GM23338 (cell line): Measurements from ENCODE around the gene PRDM11. TPM values are rescaled to one million over a fixed set of nuclear protein-coding genes. Genes with fewer than 3 reads are reported as not detected.

ENCODE experiments used
- ATAC-seq: fragments of 200-7000 bp; cut with Tn5 transposase; 3 replicates; pipeline ENCODE4 v1.9.1; 2020
- DNase-seq: peaks from one replicate; pipeline ENCODE4 v3.0.0-alpha.2; 2015; ENCODE audit warnings: low spot score
- H2AFZ ChIP-seq: fragments of 200-600 bp; sonication (generic); 2 replicates; pipeline ENCODE4 v1.8.0; 2016; ENCODE audit warnings: antibody characterized with exemption, mild to moderate bottlenecking, moderate library complexity
- H3F3A ChIP-seq: fragments of 200-600 bp; sonication (generic); replicated peaks from 2 replicates; pipeline ENCODE4 v1.8.0; 2017; ENCODE audit warnings: antibody characterized with exemption, mixed run types, low read depth
- H3K27ac ChIP-seq: fragments of 200-600 bp; sonication (generic); 2 replicates; pipeline ENCODE4 v1.6.1; 2016; ENCODE audit warnings: low read depth
- H3K27me3 ChIP-seq: fragments of 200-600 bp; sonication (generic); 2 replicates; pipeline ENCODE4 v1.8.0; 2016; ENCODE audit warnings: mild to moderate bottlenecking, mixed run types, moderate library complexity; ENCODE audit not compliant: insufficient read depth
- H3K36me3 ChIP-seq: fragments of 200-600 bp; sonication (generic); 2 replicates; pipeline ENCODE4 v1.8.0; 2016; ENCODE audit warnings: mild to moderate bottlenecking; ENCODE audit not compliant: insufficient read depth
- H3K4me1 ChIP-seq: fragments of 200-600 bp; sonication (generic); 2 replicates; pipeline ENCODE4 v1.8.0; 2016; ENCODE audit warnings: mild to moderate bottlenecking, moderate library complexity; ENCODE audit not compliant: insufficient read depth
- H3K4me2 ChIP-seq: fragments of 200-600 bp; sonication (generic); 2 replicates; pipeline ENCODE4 v1.7.1; 2017; ENCODE audit warnings: mixed run types
- H3K4me3 ChIP-seq: fragments of 200-600 bp; sonication (generic); 2 replicates; pipeline ENCODE4 v1.6.1; 2016; ENCODE audit warnings: mixed run types
- H3K79me2 ChIP-seq: fragments of 200-600 bp; sonication (generic); replicated peaks from 2 replicates; pipeline ENCODE4 v1.8.0; 2017; ENCODE audit warnings: mild to moderate bottlenecking; ENCODE audit not compliant: insufficient read depth
- H3K9me2 ChIP-seq: fragments of 200-600 bp; sonication (generic); 2 replicates; pipeline ENCODE4 v1.8.0; 2017; ENCODE audit not compliant: insufficient read depth
- H4K20me1 ChIP-seq: fragments of 200-600 bp; sonication (generic); replicated peaks from 2 replicates; pipeline ENCODE4 v1.8.0; 2017; ENCODE audit warnings: mild to moderate bottlenecking; ENCODE audit not compliant: insufficient read depth
- H3K27ac Mint-ChIP-seq: 2 replicates; pipeline ENCODE4 v1.8.0; 2020; ENCODE audit warnings: inconsistent platforms, mild to moderate bottlenecking, moderate library complexity, mixed read lengths
- H3K27me3 Mint-ChIP-seq: 3 replicates; pipeline ENCODE4 v1.8.0; 2022; ENCODE audit warnings: low read depth, mild to moderate bottlenecking, moderate library complexity, mixed read lengths, inconsistent platforms; ENCODE audit not compliant: insufficient read depth, poor library complexity
- H3K36me3 Mint-ChIP-seq: 3 replicates; pipeline ENCODE4 v1.8.0; 2021; ENCODE audit warnings: low read depth, mild to moderate bottlenecking, inconsistent platforms, moderate library complexity, mixed read lengths
- H3K4me1 Mint-ChIP-seq: 3 replicates; pipeline ENCODE4 v1.8.0; 2020; ENCODE audit warnings: mild to moderate bottlenecking, inconsistent platforms, mixed read lengths
- H3K4me3 Mint-ChIP-seq: 3 replicates; pipeline ENCODE4 v1.8.0; 2021; ENCODE audit warnings: moderate library complexity, mild to moderate bottlenecking, inconsistent platforms, mixed read lengths
- H3K9me3 Mint-ChIP-seq: 3 replicates; pipeline ENCODE4 v1.8.0; 2020; ENCODE audit warnings: moderate library complexity, mild to moderate bottlenecking, inconsistent platforms, mixed read lengths
- CREB1 ChIP-seq: fragments of 250-450 bp; sonication (Bioruptor Pico); IDR thresholded peaks from 2 replicates; pipeline ENCODE4 v1.5.0; 2020; ENCODE audit warnings: low read depth, mild to moderate bottlenecking, moderate library complexity
- EZH2 ChIP-seq: fragments of 200-600 bp; sonication (generic); IDR thresholded peaks from one replicate; pipeline ENCODE4 v1.8.0; 2017; ENCODE audit warnings: antibody characterized with exemption, mild to moderate bottlenecking, low read depth; ENCODE audit not compliant: unreplicated experiment
- EZH2phosphoT487 ChIP-seq: fragments of 200-600 bp; sonication (generic); IDR thresholded peaks from one replicate; pipeline ENCODE4 v1.8.1; 2018; ENCODE audit warnings: antibody characterized with exemption; ENCODE audit not compliant: unreplicated experiment
- JUNB ChIP-seq: IDR thresholded peaks from one replicate; pipeline ENCODE4 v1.6.1; 2016; ENCODE audit warnings: antibody characterized with exemption; ENCODE audit not compliant: unreplicated experiment
- NANOG ChIP-seq: IDR thresholded peaks from 2 replicates; pipeline ENCODE4 v1.6.1; 2016; ENCODE audit warnings: antibody characterized with exemption, borderline replicate concordance
- POLR2AphosphoS5 ChIP-seq: IDR thresholded peaks from 2 replicates; pipeline ENCODE4 v1.6.1; 2016; ENCODE audit warnings: antibody characterized with exemption, low read depth
- STAT1 ChIP-seq: IDR thresholded peaks from one replicate; pipeline ENCODE4 v1.6.1; 2016; ENCODE audit warnings: antibody characterized with exemption; ENCODE audit not compliant: unreplicated experiment
- ZNF114 ChIP-seq: fragments of 250-450 bp; sonication (Bioruptor Pico); IDR thresholded peaks from 2 replicates; pipeline ENCODE4 v1.5.0; 2020; ENCODE audit warnings: mild to moderate bottlenecking, moderate library complexity
- ZNF331 ChIP-seq: fragments of 250-450 bp; sonication (Bioruptor Pico); IDR thresholded peaks from 2 replicates; pipeline ENCODE4 v1.5.0; 2020; ENCODE audit warnings: low read depth, mild to moderate bottlenecking, moderate library complexity
- polyA plus RNA-seq: library from polyadenylated mRNA; unstranded; fragments of >200 nt; fragmentation: Nextera tagmentation; extraction: Ambion mirVana; gene quantifications from 2 replicates; pipeline ENCODE4 v1.2.1, GENCODE V29; 2016
- total RNA-seq: library from RNA; depleted of rRNA; stranded (reverse); fragments of >200 nt; shearing (Covaris generic); gene quantifications from 2 replicates; pipeline ENCODE4 v1.2.3, GENCODE V29; 2014
- TF ChIP-seq, protein P1 (sequence below): IDR thresholded peaks from one replicate; pipeline ENCODE4 v1.6.1; 2018; ENCODE audit warnings: antibody characterized with exemption; ENCODE audit not compliant: unreplicated experiment
- TF ChIP-seq, protein P2 (sequence below), 2 experiments: fragments of 200-600 bp in 1 of 2; sonication (generic) in 1 of 2; conservative IDR thresholded peaks; 2 replicates each; pipeline versions ENCODE4 v1.5.1 to v1.6.1; 2016 to 2017; ENCODE audit warnings: antibody characterized with exemption in 2 of 2, low read depth in 2 of 2, mild to moderate bottlenecking in 2 of 2, moderate library complexity in 1 of 2
- TF ChIP-seq, protein P3 (sequence below): IDR thresholded peaks from 2 replicates; pipeline ENCODE4 v1.6.1; 2016; ENCODE audit warnings: antibody characterized with exemption
- TF ChIP-seq, protein P4 (sequence below): fragments of 250-450 bp; sonication (Bioruptor Pico); IDR thresholded peaks from 2 replicates; pipeline ENCODE4 v1.5.0; 2020; ENCODE audit warnings: mild to moderate bottlenecking, moderate library complexity

PRDM11 gene
- total and polyA plus RNA-seq, 2 experiments from 2014 or later, result 0.97 to 10.4 TPM

DNA sequence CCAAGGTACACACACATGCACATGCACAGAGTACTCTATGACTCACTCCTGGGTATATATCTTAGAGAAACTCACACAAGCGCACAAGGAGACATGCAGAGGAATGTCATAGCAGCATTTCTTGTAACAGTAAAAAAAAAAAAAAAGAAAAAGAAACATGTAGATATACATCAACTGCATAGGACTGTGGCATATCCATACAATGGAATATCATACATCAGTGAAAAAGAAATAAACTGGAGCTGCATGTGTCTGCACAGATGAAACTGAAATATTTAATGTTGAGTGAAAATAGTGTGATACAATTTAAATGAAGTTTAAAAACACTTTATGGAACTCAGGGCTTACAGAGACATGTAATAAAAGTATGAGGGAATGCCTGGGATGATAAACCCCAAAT, 93.3 kb downstream of the PRDM11 start:
- no peak overlapping the region for H3K4me2 ChIP-seq
- H3K79me2 ChIP-seq, result no peaks in the 10 kb centered on the region
- DNase-seq (no peak), ATAC-seq (no peak)
- Mint-ChIP-seq H3K9me3 (peaks cover 4% of the 10 kb centered on the region; the same call in 2 of the 3 replicates), H3K27ac (no peak overlapping the region), H3K4me1 (no peaks in the 10 kb centered on the region; the same call in 2 of the 3 replicates), H3K27me3 (peaks cover 2% of the 10 kb centered on the region), H3K4me3 (no peak overlapping the region), H3K36me3 (no peaks in the 10 kb centered on the region)
- H2AFZ ChIP-seq, result no peak overlapping the region
- no peak overlapping the region for H3K27ac ChIP-seq
- no peaks in the 10 kb centered on the region for H3K36me3 ChIP-seq
- no peaks in the 10 kb centered on the region; the same call in 1 of the 2 replicates for H4K20me1 ChIP-seq
- H3K27me3 ChIP-seq, result no peaks in the 10 kb centered on the region
- H3K9me2 ChIP-seq, result no peaks in the 10 kb centered on the region
- no peak overlapping the region for H3K4me3 ChIP-seq
- no peaks in the 10 kb centered on the region for H3K4me1 ChIP-seq
- TF ChIP-seq, protein P1, sequence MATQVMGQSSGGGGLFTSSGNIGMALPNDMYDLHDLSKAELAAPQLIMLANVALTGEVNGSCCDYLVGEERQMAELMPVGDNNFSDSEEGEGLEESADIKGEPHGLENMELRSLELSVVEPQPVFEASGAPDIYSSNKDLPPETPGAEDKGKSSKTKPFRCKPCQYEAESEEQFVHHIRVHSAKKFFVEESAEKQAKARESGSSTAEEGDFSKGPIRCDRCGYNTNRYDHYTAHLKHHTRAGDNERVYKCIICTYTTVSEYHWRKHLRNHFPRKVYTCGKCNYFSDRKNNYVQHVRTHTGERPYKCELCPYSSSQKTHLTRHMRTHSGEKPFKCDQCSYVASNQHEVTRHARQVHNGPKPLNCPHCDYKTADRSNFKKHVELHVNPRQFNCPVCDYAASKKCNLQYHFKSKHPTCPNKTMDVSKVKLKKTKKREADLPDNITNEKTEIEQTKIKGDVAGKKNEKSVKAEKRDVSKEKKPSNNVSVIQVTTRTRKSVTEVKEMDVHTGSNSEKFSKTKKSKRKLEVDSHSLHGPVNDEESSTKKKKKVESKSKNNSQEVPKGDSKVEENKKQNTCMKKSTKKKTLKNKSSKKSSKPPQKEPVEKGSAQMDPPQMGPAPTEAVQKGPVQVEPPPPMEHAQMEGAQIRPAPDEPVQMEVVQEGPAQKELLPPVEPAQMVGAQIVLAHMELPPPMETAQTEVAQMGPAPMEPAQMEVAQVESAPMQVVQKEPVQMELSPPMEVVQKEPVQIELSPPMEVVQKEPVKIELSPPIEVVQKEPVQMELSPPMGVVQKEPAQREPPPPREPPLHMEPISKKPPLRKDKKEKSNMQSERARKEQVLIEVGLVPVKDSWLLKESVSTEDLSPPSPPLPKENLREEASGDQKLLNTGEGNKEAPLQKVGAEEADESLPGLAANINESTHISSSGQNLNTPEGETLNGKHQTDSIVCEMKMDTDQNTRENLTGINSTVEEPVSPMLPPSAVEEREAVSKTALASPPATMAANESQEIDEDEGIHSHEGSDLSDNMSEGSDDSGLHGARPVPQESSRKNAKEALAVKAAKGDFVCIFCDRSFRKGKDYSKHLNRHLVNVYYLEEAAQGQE, result no peak
- no peak for TF ChIP-seq JUNB
- no peak for TF ChIP-seq STAT1
- TF ChIP-seq, protein P2, sequence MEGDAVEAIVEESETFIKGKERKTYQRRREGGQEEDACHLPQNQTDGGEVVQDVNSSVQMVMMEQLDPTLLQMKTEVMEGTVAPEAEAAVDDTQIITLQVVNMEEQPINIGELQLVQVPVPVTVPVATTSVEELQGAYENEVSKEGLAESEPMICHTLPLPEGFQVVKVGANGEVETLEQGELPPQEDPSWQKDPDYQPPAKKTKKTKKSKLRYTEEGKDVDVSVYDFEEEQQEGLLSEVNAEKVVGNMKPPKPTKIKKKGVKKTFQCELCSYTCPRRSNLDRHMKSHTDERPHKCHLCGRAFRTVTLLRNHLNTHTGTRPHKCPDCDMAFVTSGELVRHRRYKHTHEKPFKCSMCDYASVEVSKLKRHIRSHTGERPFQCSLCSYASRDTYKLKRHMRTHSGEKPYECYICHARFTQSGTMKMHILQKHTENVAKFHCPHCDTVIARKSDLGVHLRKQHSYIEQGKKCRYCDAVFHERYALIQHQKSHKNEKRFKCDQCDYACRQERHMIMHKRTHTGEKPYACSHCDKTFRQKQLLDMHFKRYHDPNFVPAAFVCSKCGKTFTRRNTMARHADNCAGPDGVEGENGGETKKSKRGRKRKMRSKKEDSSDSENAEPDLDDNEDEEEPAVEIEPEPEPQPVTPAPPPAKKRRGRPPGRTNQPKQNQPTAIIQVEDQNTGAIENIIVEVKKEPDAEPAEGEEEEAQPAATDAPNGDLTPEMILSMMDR (conservative IDR thresholded peaks at IDR 0.05; ENCODE audit: low read depth in 2 of 2), result no peak
- TF ChIP-seq, protein P3, sequence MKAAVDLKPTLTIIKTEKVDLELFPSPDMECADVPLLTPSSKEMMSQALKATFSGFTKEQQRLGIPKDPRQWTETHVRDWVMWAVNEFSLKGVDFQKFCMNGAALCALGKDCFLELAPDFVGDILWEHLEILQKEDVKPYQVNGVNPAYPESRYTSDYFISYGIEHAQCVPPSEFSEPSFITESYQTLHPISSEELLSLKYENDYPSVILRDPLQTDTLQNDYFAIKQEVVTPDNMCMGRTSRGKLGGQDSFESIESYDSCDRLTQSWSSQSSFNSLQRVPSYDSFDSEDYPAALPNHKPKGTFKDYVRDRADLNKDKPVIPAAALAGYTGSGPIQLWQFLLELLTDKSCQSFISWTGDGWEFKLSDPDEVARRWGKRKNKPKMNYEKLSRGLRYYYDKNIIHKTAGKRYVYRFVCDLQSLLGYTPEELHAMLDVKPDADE, result no peak
- no peak for TF ChIP-seq EZH2phosphoT487
- no peak for TF ChIP-seq NANOG
- TF ChIP-seq POLR2AphosphoS5, result no peak
- TF ChIP-seq ZNF331 (CRISPR knock-in tag), result no peak
- TF ChIP-seq EZH2, result no peak
- no peak for TF ChIP-seq ZNF114 (CRISPR knock-in tag)
- TF ChIP-seq, protein P4, sequence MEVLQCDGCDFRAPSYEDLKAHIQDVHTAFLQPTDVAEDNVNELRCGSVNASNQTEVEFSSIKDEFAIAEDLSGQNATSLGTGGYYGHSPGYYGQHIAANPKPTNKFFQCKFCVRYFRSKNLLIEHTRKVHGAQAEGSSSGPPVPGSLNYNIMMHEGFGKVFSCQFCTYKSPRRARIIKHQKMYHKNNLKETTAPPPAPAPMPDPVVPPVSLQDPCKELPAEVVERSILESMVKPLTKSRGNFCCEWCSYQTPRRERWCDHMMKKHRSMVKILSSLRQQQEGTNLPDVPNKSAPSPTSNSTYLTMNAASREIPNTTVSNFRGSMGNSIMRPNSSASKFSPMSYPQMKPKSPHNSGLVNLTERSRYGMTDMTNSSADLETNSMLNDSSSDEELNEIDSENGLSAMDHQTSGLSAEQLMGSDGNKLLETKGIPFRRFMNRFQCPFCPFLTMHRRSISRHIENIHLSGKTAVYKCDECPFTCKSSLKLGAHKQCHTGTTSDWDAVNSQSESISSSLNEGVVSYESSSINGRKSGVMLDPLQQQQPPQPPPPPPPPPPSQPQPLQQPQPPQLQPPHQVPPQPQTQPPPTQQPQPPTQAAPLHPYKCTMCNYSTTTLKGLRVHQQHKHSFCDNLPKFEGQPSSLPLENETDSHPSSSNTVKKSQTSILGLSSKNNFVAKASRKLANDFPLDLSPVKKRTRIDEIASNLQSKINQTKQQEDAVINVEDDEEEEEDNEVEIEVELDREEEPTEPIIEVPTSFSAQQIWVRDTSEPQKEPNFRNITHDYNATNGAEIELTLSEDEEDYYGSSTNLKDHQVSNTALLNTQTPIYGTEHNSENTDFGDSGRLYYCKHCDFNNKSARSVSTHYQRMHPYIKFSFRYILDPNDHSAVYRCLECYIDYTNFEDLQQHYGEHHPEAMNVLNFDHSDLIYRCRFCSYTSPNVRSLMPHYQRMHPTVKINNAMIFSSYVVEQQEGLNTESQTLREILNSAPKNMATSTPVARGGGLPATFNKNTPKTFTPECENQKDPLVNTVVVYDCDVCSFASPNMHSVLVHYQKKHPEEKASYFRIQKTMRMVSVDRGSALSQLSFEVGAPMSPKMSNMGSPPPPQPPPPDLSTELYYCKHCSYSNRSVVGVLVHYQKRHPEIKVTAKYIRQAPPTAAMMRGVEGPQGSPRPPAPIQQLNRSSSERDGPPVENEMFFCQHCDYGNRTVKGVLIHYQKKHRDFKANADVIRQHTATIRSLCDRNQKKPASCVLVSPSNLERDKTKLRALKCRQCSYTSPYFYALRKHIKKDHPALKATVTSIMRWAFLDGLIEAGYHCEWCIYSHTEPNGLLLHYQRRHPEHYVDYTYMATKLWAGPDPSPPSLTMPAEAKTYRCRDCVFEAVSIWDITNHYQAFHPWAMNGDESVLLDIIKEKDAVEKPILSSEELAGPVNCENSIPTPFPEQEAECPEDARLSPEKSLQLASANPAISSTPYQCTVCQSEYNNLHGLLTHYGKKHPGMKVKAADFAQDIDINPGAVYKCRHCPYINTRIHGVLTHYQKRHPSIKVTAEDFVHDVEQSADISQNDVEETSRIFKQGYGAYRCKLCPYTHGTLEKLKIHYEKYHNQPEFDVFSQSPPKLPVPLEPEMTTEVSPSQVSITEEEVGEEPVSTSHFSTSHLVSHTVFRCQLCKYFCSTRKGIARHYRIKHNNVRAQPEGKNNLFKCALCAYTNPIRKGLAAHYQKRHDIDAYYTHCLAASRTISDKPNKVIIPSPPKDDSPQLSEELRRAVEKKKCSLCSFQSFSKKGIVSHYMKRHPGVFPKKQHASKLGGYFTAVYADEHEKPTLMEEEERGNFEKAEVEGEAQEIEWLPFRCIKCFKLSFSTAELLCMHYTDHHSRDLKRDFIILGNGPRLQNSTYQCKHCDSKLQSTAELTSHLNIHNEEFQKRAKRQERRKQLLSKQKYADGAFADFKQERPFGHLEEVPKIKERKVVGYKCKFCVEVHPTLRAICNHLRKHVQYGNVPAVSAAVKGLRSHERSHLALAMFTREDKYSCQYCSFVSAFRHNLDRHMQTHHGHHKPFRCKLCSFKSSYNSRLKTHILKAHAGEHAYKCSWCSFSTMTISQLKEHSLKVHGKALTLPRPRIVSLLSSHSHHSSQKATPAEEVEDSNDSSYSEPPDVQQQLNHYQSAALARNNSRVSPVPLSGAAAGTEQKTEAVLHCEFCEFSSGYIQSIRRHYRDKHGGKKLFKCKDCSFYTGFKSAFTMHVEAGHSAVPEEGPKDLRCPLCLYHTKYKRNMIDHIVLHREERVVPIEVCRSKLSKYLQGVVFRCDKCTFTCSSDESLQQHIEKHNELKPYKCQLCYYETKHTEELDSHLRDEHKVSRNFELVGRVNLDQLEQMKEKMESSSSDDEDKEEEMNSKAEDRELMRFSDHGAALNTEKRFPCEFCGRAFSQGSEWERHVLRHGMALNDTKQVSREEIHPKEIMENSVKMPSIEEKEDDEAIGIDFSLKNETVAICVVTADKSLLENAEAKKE (CRISPR knock-in tag), result no peak
- TF ChIP-seq CREB1, result no peak
- no peaks in the 10 kb centered on the region for H3F3A ChIP-seq
